ENCODE measurements around the gene PRXL2A. TPM values are rescaled to one million over a fixed set of nuclear protein-coding genes. Genes with fewer than 3 reads are reported as not detected.

The PRXL2A gene
- polyA plus RNA-seq, 1 of the 3 experiments (the other 2 are of a cell fraction), result 15.6 TPM

- Histone ChIP-seq H3K36me3 (replicated peaks in 1 of 2; ENCODE audit: control insufficient read depth in 1 of 2, insufficient read depth in 2 of 2, low read length in 1 of 2) (peaks cover 4 to 8% of the 10 kb centered on the region in 2 experiments), H4K20me1 (ENCODE audit: insufficient read depth) (peaks cover 65% of the 10 kb centered on the region), H3K27ac (ENCODE audit: low read depth in 2 of 2, low read length in 1 of 2) (no peak overlapping the region), H3K9ac (no peak overlapping the region), H3K9me2 (no peaks in the 10 kb centered on the region), H2AFZ (ENCODE audit: low read depth) (no peak overlapping the region), H3K4me2 (no peak overlapping the region), H3K4me1 (ENCODE audit: control insufficient read depth in 1 of 2, insufficient read depth in 2 of 2, low read depth in 1 of 2, low read length in 1 of 2) (peaks cover 0 to 5% of the 10 kb centered on the region in 2 experiments; a peak in 1 of 4 replicates), H3K9me3 (no peaks in the 10 kb centered on the region), H3K27me3 (ENCODE audit: insufficient read depth) (no peaks in the 10 kb centered on the region), H3K4me3 (ENCODE audit: low read depth in 2 of 2, low read length in 1 of 2) (no peak overlapping the region), H3F3A (replicated peaks; ENCODE audit: insufficient read depth) (peaks cover 6% of the 10 kb centered on the region), H3K79me2 (ENCODE audit: insufficient read depth) (peaks cover 100% of the 10 kb centered on the region)
- TF ChIP-seq NFIC (IDR thresholded peaks at IDR 0.05; ENCODE audit: borderline replicate concordance) (no peak), CHD2 (IDR thresholded peaks at IDR 0.05; ENCODE audit: low read length, partially characterized antibody) (no peak), ELF1 (IDR thresholded peaks at IDR 0.05) (no peak), YY1 (IDR thresholded peaks at IDR 0.05; ENCODE audit: low read depth) (no peak), MAX (IDR thresholded peaks at IDR 0.05; ENCODE audit: low read depth) (no peak), REST (IDR thresholded peaks at IDR 0.05; ENCODE audit: low read depth, low read length) (no peak), TEAD4 (IDR thresholded peaks at IDR 0.05; ENCODE audit: borderline replicate concordance, insufficient read depth) (no peak), TCF12 (IDR thresholded peaks at IDR 0.05) (no peak), FOXJ3 (CRISPR knock-in tag; IDR thresholded peaks at IDR 0.05) (no peak), RFX5 (IDR thresholded peaks at IDR 0.05; ENCODE audit: low read length) (no peak), NRF1 (IDR thresholded peaks at IDR 0.05; ENCODE audit: low read depth, low read length) (no peak)
- TF ChIP-seq, protein P1, sequence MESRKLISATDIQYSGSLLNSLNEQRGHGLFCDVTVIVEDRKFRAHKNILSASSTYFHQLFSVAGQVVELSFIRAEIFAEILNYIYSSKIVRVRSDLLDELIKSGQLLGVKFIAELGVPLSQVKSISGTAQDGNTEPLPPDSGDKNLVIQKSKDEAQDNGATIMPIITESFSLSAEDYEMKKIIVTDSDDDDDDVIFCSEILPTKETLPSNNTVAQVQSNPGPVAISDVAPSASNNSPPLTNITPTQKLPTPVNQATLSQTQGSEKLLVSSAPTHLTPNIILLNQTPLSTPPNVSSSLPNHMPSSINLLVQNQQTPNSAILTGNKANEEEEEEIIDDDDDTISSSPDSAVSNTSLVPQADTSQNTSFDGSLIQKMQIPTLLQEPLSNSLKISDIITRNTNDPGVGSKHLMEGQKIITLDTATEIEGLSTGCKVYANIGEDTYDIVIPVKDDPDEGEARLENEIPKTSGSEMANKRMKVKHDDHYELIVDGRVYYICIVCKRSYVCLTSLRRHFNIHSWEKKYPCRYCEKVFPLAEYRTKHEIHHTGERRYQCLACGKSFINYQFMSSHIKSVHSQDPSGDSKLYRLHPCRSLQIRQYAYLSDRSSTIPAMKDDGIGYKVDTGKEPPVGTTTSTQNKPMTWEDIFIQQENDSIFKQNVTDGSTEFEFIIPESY (IDR thresholded peaks at IDR 0.05; ENCODE audit: borderline replicate concordance, low read depth), result no peak
- TF ChIP-seq, protein P2, sequence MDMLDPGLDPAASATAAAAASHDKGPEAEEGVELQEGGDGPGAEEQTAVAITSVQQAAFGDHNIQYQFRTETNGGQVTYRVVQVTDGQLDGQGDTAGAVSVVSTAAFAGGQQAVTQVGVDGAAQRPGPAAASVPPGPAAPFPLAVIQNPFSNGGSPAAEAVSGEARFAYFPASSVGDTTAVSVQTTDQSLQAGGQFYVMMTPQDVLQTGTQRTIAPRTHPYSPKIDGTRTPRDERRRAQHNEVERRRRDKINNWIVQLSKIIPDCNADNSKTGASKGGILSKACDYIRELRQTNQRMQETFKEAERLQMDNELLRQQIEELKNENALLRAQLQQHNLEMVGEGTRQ (IDR thresholded peaks at IDR 0.05; ENCODE audit: borderline replicate concordance, low read depth, low read length), result no peak
- TF ChIP-seq, protein P3, sequence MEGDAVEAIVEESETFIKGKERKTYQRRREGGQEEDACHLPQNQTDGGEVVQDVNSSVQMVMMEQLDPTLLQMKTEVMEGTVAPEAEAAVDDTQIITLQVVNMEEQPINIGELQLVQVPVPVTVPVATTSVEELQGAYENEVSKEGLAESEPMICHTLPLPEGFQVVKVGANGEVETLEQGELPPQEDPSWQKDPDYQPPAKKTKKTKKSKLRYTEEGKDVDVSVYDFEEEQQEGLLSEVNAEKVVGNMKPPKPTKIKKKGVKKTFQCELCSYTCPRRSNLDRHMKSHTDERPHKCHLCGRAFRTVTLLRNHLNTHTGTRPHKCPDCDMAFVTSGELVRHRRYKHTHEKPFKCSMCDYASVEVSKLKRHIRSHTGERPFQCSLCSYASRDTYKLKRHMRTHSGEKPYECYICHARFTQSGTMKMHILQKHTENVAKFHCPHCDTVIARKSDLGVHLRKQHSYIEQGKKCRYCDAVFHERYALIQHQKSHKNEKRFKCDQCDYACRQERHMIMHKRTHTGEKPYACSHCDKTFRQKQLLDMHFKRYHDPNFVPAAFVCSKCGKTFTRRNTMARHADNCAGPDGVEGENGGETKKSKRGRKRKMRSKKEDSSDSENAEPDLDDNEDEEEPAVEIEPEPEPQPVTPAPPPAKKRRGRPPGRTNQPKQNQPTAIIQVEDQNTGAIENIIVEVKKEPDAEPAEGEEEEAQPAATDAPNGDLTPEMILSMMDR (IDR thresholded peaks at IDR 0.05), result no peak
- DNase-seq, result no peak
- ChIA-PET POLR2A (no interaction called here), CTCF (interaction anchor here (1.8 to 11.4 kb wide), 3 partner anchors 18 to 42 kb away, joined by 5 to 82 read pairs (median 5); no protein-coding TSS in a partner anchor)
- WGBS (ENCODE audit: low lambda C conversion rate), result 95% methylated on average over 13 of the region's 17 CpGs
Observed at GRCh38 chr10:80485946-80486764, 77.8 kb downstream of the PRXL2A start.

All from SK-N-SH (cell line).